Measurements from ENCODE around the gene HIRIP3. TPM values are rescaled to one million over a fixed set of nuclear protein-coding genes. Genes with fewer than 3 reads are reported as not detected.

The HIRIP3 gene
- total RNA-seq, 1 donor from 2014 or later: 20.9 TPM

GRCh38 chr16:29978081-29978480 is 17.3 kb downstream of the HIRIP3 start:
- H3K4me3 Mint-ChIP-seq: no peak overlapping the region
- H3K27ac Mint-ChIP-seq: no peak overlapping the region
- DNase-seq (ENCODE audit: extremely low spot score, unreplicated experiment): no peak
- H3K27me3 Mint-ChIP-seq: no peaks in the 10 kb centered on the region
- H3K36me3 Mint-ChIP-seq: peaks cover 15% of the 10 kb centered on the region
- TF ChIP-seq, protein P1, sequence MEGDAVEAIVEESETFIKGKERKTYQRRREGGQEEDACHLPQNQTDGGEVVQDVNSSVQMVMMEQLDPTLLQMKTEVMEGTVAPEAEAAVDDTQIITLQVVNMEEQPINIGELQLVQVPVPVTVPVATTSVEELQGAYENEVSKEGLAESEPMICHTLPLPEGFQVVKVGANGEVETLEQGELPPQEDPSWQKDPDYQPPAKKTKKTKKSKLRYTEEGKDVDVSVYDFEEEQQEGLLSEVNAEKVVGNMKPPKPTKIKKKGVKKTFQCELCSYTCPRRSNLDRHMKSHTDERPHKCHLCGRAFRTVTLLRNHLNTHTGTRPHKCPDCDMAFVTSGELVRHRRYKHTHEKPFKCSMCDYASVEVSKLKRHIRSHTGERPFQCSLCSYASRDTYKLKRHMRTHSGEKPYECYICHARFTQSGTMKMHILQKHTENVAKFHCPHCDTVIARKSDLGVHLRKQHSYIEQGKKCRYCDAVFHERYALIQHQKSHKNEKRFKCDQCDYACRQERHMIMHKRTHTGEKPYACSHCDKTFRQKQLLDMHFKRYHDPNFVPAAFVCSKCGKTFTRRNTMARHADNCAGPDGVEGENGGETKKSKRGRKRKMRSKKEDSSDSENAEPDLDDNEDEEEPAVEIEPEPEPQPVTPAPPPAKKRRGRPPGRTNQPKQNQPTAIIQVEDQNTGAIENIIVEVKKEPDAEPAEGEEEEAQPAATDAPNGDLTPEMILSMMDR (conservative IDR thresholded peaks at IDR 0.05): no peak
- peaks cover 3% of the 10 kb centered on the region for H3K9me3 Mint-ChIP-seq
- H3K4me1 Mint-ChIP-seq (ENCODE audit: unreplicated experiment): peaks cover 25% of the 10 kb centered on the region

GRCh38 chr16:29977063-29977825 is 18.2 kb downstream of the HIRIP3 start:
- H3K4me3 Mint-ChIP-seq: peak overlapping the region; percentile 93
- TF ChIP-seq, protein P1 (conservative IDR thresholded peaks at IDR 0.05): no peak
- H3K4me1 Mint-ChIP-seq (ENCODE audit: unreplicated experiment): peaks cover 25% of the 10 kb centered on the region
- H3K9me3 Mint-ChIP-seq: peaks cover 5% of the 10 kb centered on the region
- H3K36me3 Mint-ChIP-seq: peaks cover 18% of the 10 kb centered on the region
- no peak for DNase-seq (ENCODE audit: extremely low spot score, unreplicated experiment)
- no peaks in the 10 kb centered on the region for H3K27me3 Mint-ChIP-seq
- H3K27ac Mint-ChIP-seq: no peak overlapping the region

DNA sequence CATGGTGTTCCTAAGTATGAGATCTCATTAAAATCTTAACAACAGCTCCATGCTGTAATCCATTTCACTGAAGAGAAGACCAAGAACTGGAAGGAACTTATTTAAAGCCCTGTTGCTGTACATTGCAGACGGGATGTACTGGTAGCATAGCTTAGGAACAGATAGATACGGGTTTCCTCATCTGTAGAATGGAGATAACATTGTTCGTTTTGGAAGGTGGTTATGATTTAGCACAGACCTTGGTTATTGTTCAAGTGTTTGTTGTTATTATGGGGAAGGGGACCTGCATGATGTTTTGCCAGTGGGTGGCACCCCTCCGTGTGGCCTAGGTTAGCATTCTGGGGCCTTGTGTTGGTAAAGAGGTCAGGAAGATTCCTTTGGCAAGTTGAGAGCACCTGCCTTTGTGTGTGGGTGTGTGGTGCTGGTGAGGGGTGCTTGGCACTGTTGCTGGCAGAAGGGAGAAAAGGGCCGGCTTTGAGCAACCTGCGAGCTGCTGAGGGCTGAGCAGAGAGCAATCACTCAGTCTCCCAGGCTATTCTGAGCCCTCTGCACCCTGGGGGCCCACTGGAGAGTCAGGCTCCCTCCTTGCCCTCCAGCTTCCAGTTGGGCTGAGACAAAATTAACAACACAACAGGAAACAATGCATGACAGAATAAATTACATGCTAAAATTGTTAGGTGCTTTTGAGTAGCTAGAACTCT is 19.5 kb downstream of the HIRIP3 start:
- H3K4me1 Mint-ChIP-seq (ENCODE audit: unreplicated experiment): peaks cover 25% of the 10 kb centered on the region
- peak overlapping the region; percentile 73 for H3K27ac Mint-ChIP-seq
- no peaks in the 10 kb centered on the region for H3K27me3 Mint-ChIP-seq
- H3K36me3 Mint-ChIP-seq: peaks cover 22% of the 10 kb centered on the region
- DNase-seq (ENCODE audit: extremely low spot score, unreplicated experiment): no peak
- peaks cover 5% of the 10 kb centered on the region for H3K9me3 Mint-ChIP-seq
- TF ChIP-seq, protein P1 (conservative IDR thresholded peaks at IDR 0.05): no peak
- H3K4me3 Mint-ChIP-seq: peak overlapping the region; percentile 93

- Mint-ChIP-seq H3K27ac (peak overlapping the region; percentile 80), H3K4me1 (ENCODE audit: unreplicated experiment) (peaks cover 25% of the 10 kb centered on the region), H3K27me3 (no peaks in the 10 kb centered on the region), H3K4me3 (peak overlapping the region; percentile 93), H3K9me3 (peaks cover 5% of the 10 kb centered on the region), H3K36me3 (peaks cover 22% of the 10 kb centered on the region)
- TF ChIP-seq, protein P1 (conservative IDR thresholded peaks at IDR 0.05): no peak
- DNase-seq (ENCODE audit: extremely low spot score, unreplicated experiment): no peak
These were observed 20.3 kb downstream of the HIRIP3 start for GRCh38 chr16:29975134-29975538.

DNA sequence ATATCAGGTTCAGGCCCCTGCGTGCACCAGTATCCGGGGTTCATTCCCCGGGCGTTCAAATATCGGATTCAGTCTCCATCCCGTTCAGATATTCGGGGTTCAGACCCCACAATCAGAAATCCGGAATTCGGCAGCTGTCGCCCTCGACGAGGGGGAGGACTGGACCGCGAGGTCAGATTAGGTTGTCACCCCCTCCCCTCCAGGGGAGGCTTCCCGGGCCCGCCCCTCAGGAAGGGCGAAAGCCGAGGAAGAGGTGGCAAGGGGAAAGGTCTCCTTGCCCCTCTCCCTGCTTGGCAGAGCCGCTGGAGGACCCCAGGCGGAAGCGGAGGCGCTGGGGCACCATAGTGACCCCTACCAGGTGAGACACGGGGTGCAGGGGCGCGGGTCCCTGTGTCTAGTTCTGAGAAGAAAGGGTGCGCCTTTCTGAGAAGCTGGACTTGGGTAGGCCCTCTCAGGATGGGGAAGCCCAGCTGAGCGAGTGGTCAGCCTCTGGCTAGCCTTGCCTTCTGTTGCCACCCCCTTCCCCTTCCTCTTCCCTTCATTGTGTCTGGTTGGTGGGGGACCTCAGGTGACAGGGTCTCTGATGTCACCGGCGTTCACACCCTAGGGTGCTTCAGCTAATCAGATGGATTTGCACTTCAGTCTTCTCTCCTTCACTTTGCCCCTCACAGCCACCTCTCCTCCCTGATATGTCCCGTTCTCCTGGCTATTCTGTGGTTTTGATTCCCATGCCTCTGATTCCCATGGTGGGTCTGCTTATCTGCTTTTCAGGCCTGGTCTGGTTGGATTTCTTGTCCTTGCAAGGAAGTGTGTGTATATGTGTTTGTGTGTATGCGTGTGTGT is 20.9 kb downstream of the HIRIP3 start:
- no peak for DNase-seq (ENCODE audit: extremely low spot score, unreplicated experiment)
- Mint-ChIP-seq H3K4me3 (peak overlapping the region; percentile 93), H3K27ac (peak overlapping the region; percentile 80)

More for the DNA sequence above, 20.9 kb downstream of the HIRIP3 start:
- peaks cover 23% of the 10 kb centered on the region for H3K36me3 Mint-ChIP-seq
- TF ChIP-seq, protein P1 (conservative IDR thresholded peaks at IDR 0.05): no peak
- H3K9me3 Mint-ChIP-seq: peaks cover 5% of the 10 kb centered on the region
- no peaks in the 10 kb centered on the region for H3K27me3 Mint-ChIP-seq
- peaks cover 25% of the 10 kb centered on the region for H3K4me1 Mint-ChIP-seq (ENCODE audit: unreplicated experiment)
